Fibroblast of lung (primary cell): ENCODE results near the gene PVRIG. TPM values are rescaled to one million over a fixed set of nuclear protein-coding genes. Genes with fewer than 3 reads are reported as not detected.

ENCODE experiments used
- DNase-seq, 2 donors: peaks; one replicate each; pipeline versions ENCODE4 v3.0.0 to v3.0.0-alpha.2; 2010; ENCODE audit warnings: low read depth in 2 of 2
- H2AFZ ChIP-seq: 2 replicates; pipeline ENCODE4 v1.5.1; 2012; ENCODE audit warnings: low read length, control low read depth, inconsistent platforms
- H3K27ac ChIP-seq: 2 replicates; pipeline ENCODE4 v1.5.1; 2011; ENCODE audit warnings: low read length, control low read depth; ENCODE audit not compliant: insufficient read depth
- H3K27me3 ChIP-seq: 2 replicates; pipeline ENCODE4 v1.5.1; 2011; ENCODE audit warnings: mild to moderate bottlenecking, low read length; ENCODE audit not compliant: control insufficient read depth, insufficient read depth
- H3K36me3 ChIP-seq: 2 replicates; pipeline ENCODE4 v1.5.1; 2011; ENCODE audit warnings: low read length; ENCODE audit not compliant: control insufficient read depth, insufficient read depth
- H3K4me1 ChIP-seq: 2 replicates; pipeline ENCODE4 v1.5.1; 2011; ENCODE audit warnings: low read length; ENCODE audit not compliant: control insufficient read depth, insufficient read depth; ENCODE audit errors: extremely low read depth
- H3K4me2 ChIP-seq: 2 replicates; pipeline ENCODE4 v1.5.1; 2011; ENCODE audit warnings: low read length, control low read depth; ENCODE audit not compliant: insufficient read depth; ENCODE audit errors: extremely low read depth
- H3K4me3 ChIP-seq, 4 experiments: fragments of 200-600 bp in 1 of 4; sonication (generic) in 1 of 4; replicated peaks in 1 of 4; 2 replicates each; pipeline ENCODE4 v1.5.1; 2011 to 2016; ENCODE audit warnings: low read length in 4 of 4, low read depth in 3 of 4, mild to moderate bottlenecking in 3 of 4, control low read depth in 2 of 4, inconsistent platforms in 1 of 4, mixed read lengths in 1 of 4; ENCODE audit not compliant: insufficient read depth in 1 of 4; ENCODE audit errors: control extremely low read depth in 1 of 4
- H3K79me2 ChIP-seq: 2 replicates; pipeline ENCODE4 v1.5.1; 2012; ENCODE audit warnings: mild to moderate bottlenecking, low read length, inconsistent platforms; ENCODE audit not compliant: control insufficient read depth, insufficient read depth
- H3K9ac ChIP-seq: 2 replicates; pipeline ENCODE4 v1.5.1; 2011; ENCODE audit warnings: mild to moderate bottlenecking, low read length, control low read depth; ENCODE audit not compliant: insufficient read depth
- H3K9me3 ChIP-seq: 2 replicates; pipeline ENCODE4 v1.5.1; 2012; ENCODE audit warnings: low read depth, low read length; ENCODE audit not compliant: control insufficient read depth, insufficient read depth
- H4K20me1 ChIP-seq: 2 replicates; pipeline ENCODE4 v1.5.1; 2011; ENCODE audit warnings: low read length; ENCODE audit not compliant: control insufficient read depth, insufficient read depth; ENCODE audit errors: extremely low read depth
- EZH2 ChIP-seq: IDR thresholded peaks from 2 replicates; pipeline ENCODE4 v1.5.1; 2012; ENCODE audit warnings: low read length, control low read depth, mild to moderate bottlenecking; ENCODE audit errors: missing control alignments
- polyA plus RNA-seq, 2 donors: library from polyadenylated mRNA; depleted of rRNA in 1 of 2; stranded (reverse) in 1 of 2; unstranded in 1 of 2; fragments of >200 nt; gene quantifications; 2 replicates each; pipeline ENCODE4 v1.2.1, GENCODE V29; 2011 to 2012; ENCODE audit warnings: missing spikeins in 1 of 2
- total RNA-seq: library from RNA; depleted of rRNA; stranded (reverse); fragments of >200 nt; gene quantifications from 2 replicates; pipeline ENCODE4 v1.2.1, GENCODE V29; 2014
- TF ChIP-seq, protein P1 (sequence below), 2 donors: IDR thresholded peaks in 1 of 2; conservative IDR thresholded peaks in 1 of 2; 1 replicate in 1 of 2; 2 replicates in 1 of 2; pipeline ENCODE4 v1.5.1; 2011 to 2012; ENCODE audit warnings: low read length in 2 of 2, control low read depth in 1 of 2, inconsistent platforms in 1 of 2, low read depth in 1 of 2, mild to moderate bottlenecking in 1 of 2

PVRIG gene
- total and polyA plus RNA-seq, 2 donors (not counting 1 experiment from before 2014, with no cell fraction given): not detected

DNA sequence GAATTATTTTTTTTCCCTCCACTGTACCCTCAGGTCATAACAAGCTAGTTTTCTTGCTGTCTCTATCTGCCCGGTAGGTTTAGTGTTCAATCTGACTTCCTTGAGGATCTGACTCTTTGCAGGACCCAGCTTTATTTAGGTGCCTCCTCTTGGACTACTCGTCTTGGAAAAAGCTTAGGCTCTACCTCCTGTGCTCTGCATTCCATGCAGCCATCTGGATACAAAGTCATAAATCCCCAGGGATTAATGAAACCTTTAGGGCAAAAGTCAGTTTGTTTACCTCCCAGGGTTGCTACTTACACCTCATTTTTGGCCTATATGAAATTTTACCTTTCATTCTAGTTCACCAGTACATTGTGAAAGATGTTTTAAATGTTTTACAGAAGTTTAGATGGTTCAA, 34.0 kb upstream of the PVRIG start:
- Histone ChIP-seq H3K4me2 (no peak overlapping the region), H3K27ac (no peak overlapping the region), H3K9ac (no peak overlapping the region), H3K4me3 (no peak overlapping the region), H2AFZ (no peak overlapping the region), H3K9me3 (no peaks in the 10 kb centered on the region), H3K27me3 (no peaks in the 10 kb centered on the region), H3K79me2 (no peaks in the 10 kb centered on the region), H3K36me3 (no peaks in the 10 kb centered on the region), H3K4me1 (no peaks in the 10 kb centered on the region), H4K20me1 (no peaks in the 10 kb centered on the region)
- DNase-seq: no peak
- TF ChIP-seq, protein P1, sequence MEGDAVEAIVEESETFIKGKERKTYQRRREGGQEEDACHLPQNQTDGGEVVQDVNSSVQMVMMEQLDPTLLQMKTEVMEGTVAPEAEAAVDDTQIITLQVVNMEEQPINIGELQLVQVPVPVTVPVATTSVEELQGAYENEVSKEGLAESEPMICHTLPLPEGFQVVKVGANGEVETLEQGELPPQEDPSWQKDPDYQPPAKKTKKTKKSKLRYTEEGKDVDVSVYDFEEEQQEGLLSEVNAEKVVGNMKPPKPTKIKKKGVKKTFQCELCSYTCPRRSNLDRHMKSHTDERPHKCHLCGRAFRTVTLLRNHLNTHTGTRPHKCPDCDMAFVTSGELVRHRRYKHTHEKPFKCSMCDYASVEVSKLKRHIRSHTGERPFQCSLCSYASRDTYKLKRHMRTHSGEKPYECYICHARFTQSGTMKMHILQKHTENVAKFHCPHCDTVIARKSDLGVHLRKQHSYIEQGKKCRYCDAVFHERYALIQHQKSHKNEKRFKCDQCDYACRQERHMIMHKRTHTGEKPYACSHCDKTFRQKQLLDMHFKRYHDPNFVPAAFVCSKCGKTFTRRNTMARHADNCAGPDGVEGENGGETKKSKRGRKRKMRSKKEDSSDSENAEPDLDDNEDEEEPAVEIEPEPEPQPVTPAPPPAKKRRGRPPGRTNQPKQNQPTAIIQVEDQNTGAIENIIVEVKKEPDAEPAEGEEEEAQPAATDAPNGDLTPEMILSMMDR (conservative IDR thresholded peaks at IDR 0.05 in 1 of 2, IDR thresholded peaks at IDR 0.05 in 1 of 2; ENCODE audit: low read depth in 1 of 2, low read length in 2 of 2): no peak
- TF ChIP-seq EZH2: no peak

DNA sequence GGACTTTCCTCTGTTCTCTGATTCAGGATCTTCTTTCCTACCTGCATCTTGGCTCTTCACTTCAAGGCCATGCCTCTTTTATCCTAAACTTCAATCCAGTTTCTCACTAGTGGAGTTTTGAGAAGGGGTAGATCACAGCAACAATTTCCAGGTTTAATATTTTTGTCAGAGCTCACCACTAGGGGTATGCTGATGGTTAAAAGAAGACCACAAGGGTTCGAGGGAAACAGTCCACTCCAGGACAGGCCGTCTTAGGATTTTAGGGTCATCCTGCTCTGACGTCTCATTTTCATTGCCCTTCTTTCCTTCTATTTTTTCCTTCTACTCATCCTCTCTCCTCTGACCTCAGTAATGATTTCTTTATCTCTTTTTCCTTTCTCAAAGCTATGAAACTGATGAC, 30.7 kb upstream of the PVRIG start:
- H3K4me3 ChIP-seq: no peak overlapping the region

DNA sequence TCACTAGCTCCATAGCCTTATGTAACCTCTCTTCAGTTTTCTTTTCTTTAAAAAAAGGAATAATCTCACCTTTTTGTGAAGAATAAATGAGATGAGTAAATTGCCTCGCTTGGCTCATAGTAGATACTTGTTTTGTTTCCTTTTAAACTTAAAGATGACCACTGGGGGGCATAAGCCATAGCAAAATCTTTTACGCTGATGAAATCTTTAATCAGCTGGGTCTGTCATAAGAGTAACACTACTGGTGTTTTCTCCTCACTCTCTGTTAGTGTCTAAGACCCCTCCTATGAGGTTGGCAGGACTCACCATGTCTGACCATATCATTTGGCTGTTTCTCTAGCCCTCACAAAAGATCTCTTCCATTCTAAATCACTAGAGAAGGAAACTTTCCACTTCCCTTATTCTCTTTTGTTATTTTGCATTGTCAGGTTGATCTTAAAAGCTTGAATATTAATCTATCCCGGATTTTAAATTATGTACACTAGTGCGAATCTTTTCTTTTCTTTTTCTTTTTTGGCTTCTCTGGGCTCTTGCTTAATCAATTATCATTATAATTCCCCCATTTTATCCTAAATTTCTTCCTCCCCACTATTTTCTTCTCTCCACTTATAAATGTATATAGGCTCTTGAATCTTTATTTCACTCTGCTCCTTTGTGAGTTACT, 29.6 kb upstream of the PVRIG start:
- Histone ChIP-seq H3K36me3 (no peaks in the 10 kb centered on the region), H3K4me3 (no peak overlapping the region), H3K27ac (no peak overlapping the region), H3K4me2 (no peak overlapping the region), H3K27me3 (no peaks in the 10 kb centered on the region), H2AFZ (no peak overlapping the region), H4K20me1 (no peaks in the 10 kb centered on the region), H3K79me2 (no peaks in the 10 kb centered on the region), H3K9me3 (no peaks in the 10 kb centered on the region), H3K9ac (no peak overlapping the region), H3K4me1 (no peaks in the 10 kb centered on the region)
- TF ChIP-seq, protein P1 (conservative IDR thresholded peaks at IDR 0.05 in 1 of 2, IDR thresholded peaks at IDR 0.05 in 1 of 2; ENCODE audit: low read depth in 1 of 2, low read length in 2 of 2): peak; percentile 25 to 47
- TF ChIP-seq EZH2: no peak
- peak; percentile 39 to 73 for DNase-seq

More for the DNA sequence above, 30.7 kb upstream of the PVRIG start:
- H3K36me3 ChIP-seq: no peaks in the 10 kb centered on the region
- no peak overlapping the region for H2AFZ ChIP-seq
- no peaks in the 10 kb centered on the region for H3K27me3 ChIP-seq
- H3K27ac ChIP-seq: no peak overlapping the region
- no peak for DNase-seq
- no peaks in the 10 kb centered on the region for H3K4me1 ChIP-seq
- no peaks in the 10 kb centered on the region for H3K9me3 ChIP-seq
- H3K9ac ChIP-seq: no peak overlapping the region
- TF ChIP-seq, protein P1 (conservative IDR thresholded peaks at IDR 0.05 in 1 of 2, IDR thresholded peaks at IDR 0.05 in 1 of 2; ENCODE audit: low read depth in 1 of 2, low read length in 2 of 2): no peak
- no peak for TF ChIP-seq EZH2
- no peak overlapping the region for H3K4me2 ChIP-seq
- no peaks in the 10 kb centered on the region for H4K20me1 ChIP-seq
- H3K79me2 ChIP-seq: no peaks in the 10 kb centered on the region
